HEK293T (cell line): ENCODE results near the gene RAD51AP2.

Source experiments
- ARNT ChIP-seq: fragments of 450-650 bp; IDR thresholded peaks from 2 replicates; pipeline ENCODE4 v1.6.1; 2017; ENCODE audit warnings: mild to moderate bottlenecking
- BHLHE40 ChIP-seq: fragments of 450-650 bp; IDR thresholded peaks from 2 replicates; pipeline ENCODE4 v1.6.1; 2016; ENCODE audit warnings: mild to moderate bottlenecking, moderate library complexity, borderline replicate concordance
- HDGF ChIP-seq: fragments of 450-650 bp; IDR thresholded peaks from 2 replicates; pipeline ENCODE4 v1.6.1; 2017; ENCODE audit warnings: antibody characterized with exemption, borderline replicate concordance

DNA sequence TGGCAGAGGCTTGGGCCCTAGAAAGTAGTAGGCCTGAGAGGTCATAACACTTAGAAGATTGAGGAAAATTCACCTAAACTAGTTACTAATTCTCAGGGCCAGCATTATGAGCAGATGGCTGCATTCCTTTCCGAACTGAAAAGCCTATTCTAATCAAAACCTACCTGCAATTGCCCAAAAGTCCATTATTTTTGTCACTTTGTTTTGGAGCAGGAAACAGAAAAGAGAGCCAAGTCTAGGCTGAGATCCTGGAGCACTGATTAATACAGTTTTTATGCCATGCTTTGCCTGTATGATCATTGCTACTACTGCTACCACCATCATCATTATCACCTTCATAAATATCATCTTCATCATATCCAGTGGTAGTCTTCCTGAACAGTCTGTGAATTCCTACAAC, 36.9 kb upstream of the RAD51AP2 start:
- TF ChIP-seq ARNT (no peak), BHLHE40 (no peak), HDGF (no peak)
